Rectal smooth muscle tissue (tissue), 1 donor: Measurements from ENCODE around the gene XYLT1.

ENCODE experiments used
- H3K27ac ChIP-seq: one replicate; pipeline ENCODE4 v1.7.0; 2013; ENCODE audit warnings: low read depth, low read length, inconsistent platforms
- H3K27me3 ChIP-seq: one replicate; pipeline ENCODE4 v1.7.0; 2013; ENCODE audit warnings: low read length; ENCODE audit not compliant: control insufficient read depth, insufficient read depth
- H3K36me3 ChIP-seq: one replicate; pipeline ENCODE4 v1.7.0; 2013; ENCODE audit warnings: low read length; ENCODE audit not compliant: control insufficient read depth, insufficient read depth
- H3K4me1 ChIP-seq: one replicate; pipeline ENCODE4 v1.7.0; 2013; ENCODE audit warnings: low read length; ENCODE audit not compliant: control insufficient read depth, insufficient read depth
- H3K4me3 ChIP-seq: one replicate; pipeline ENCODE4 v1.7.0; 2013; ENCODE audit warnings: low read length
- H3K9ac ChIP-seq: one replicate; pipeline ENCODE4 v1.7.0; 2013; ENCODE audit warnings: low read length

The XYLT1 gene

DNA sequence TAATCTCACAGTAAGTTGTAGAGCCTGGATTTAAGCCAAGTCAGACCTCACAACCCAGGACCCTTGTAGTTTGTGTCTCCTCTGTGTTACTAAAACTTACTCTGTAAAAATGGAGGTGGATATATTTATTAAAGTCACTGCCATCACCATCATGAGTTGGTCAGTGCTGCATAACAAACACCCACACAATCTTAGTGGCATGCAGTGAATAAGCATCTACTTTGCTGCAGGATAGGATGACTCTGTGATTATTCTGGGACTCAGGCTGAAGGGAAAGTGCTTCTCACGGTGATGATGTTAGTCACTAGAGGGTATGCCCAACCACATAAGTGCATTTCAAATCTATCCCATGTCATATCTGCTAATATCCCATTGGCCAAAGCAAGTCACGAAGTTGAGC is 398.7 kb downstream of the XYLT1 start:
- H3K9ac ChIP-seq = no peak overlapping the region
- no peak overlapping the region for H3K4me3 ChIP-seq
- H3K36me3 ChIP-seq = no peaks in the 10 kb centered on the region
- no peak overlapping the region for H3K27ac ChIP-seq
- no peaks in the 10 kb centered on the region for H3K4me1 ChIP-seq
- H3K27me3 ChIP-seq = no peaks in the 10 kb centered on the region

DNA sequence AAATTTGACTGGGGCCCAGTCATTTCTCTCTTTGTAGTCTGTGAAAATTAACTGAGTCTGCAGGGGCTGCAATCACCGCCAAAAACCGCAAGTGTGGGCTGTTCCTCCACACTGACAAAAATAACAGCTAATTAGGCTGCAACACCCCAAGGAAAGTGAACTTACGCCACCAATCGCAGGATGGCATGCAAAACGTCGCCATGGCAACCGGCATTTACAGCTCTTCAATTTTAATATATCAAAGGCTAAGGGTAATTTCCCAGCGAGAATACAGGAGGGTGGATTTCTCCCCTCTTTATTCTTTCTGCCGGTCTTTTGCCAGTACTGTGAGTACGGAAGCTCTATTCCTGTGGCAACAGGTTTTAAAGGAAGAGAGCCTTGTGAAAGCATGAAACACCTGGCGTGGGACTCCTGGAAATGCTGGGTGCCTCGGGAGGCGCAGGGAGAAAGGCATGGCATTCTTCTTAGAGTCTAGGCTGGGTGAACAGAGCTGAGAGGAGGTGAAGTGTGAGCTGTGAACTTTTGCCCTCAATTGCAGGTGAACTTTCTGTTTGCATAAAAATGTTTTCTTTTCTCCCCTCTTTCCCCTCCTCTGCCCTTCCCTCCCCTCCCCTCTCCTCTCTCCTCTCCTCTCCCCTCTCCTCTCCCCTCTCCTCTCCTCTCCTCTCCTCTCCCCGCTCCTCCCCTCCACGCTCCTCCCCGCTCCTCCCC is 399.7 kb downstream of the XYLT1 start:
- H3K27me3 ChIP-seq = no peaks in the 10 kb centered on the region
- no peaks in the 10 kb centered on the region for H3K36me3 ChIP-seq
- H3K4me1 ChIP-seq = no peaks in the 10 kb centered on the region
- H3K27ac ChIP-seq = no peak overlapping the region
- peak overlapping the region; percentile 44 for H3K4me3 ChIP-seq
- no peak overlapping the region for H3K9ac ChIP-seq

DNA sequence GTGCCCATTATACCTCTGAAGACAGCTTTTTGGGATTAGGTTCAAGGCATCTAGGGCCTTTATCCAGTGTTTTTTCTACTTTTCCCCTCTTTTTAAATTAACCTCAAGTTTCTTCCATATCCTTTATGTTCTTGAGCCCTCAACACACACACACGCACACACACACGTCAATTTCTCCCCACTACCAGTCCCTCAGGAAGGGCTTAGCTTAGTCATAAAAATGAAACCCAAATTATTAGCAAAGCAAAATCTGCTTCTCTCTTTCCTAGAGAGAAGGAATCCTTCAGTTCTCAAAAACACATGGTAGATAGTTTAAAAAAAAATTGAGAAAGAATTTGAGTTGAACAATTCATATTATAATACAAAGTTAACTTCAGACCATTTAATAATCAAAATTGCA is 401.1 kb downstream of the XYLT1 start:
- H3K36me3 ChIP-seq = no peaks in the 10 kb centered on the region
- no peak overlapping the region for H3K27ac ChIP-seq
- no peak overlapping the region for H3K4me3 ChIP-seq
- H3K27me3 ChIP-seq = no peaks in the 10 kb centered on the region
- no peaks in the 10 kb centered on the region for H3K4me1 ChIP-seq
- no peak overlapping the region for H3K9ac ChIP-seq

DNA sequence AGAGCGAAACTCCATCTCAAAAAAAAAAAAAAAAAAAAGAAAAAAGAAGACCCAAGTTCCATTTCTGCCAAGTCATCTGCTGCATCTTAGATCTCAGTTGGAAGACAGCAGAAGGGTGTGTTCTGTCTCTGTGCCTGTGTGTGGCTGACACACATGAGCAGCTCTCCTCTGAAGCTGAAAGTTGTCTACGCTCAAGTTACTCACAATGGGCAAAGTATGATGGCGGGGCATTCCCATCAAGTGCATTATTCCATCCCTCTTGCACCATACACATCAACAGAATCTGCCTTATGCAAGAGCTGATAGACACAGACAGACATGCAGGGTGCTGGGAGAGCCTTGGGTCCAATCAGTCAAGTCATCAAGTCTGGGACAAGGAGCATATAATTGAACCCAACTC is 402.2 kb downstream of the XYLT1 start:
- H3K27me3 ChIP-seq = no peaks in the 10 kb centered on the region
- H3K9ac ChIP-seq = no peak overlapping the region
- no peak overlapping the region for H3K4me3 ChIP-seq
- H3K4me1 ChIP-seq = no peaks in the 10 kb centered on the region
- H3K36me3 ChIP-seq = no peaks in the 10 kb centered on the region
- no peak overlapping the region for H3K27ac ChIP-seq

DNA sequence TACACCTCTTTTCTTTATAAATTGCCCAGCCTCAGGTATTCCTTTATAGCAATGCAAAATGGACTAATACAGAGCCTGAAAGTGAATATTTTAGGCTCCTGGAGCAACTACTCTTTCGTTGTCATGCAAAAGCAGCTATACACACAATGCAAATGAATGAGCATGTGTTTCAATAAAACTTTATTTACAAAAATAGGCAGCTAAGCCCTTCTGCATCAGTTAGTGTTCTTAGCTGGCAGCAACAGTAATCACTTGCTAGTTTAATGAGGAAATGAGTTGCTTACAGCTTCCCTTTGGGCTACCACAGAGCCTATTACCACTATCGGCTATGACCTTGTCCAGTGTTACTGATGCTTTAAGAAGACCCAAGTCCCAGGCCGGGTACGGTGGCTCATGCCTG is 402.9 kb downstream of the XYLT1 start:
- H3K27ac ChIP-seq = no peak overlapping the region
- no peak overlapping the region for H3K9ac ChIP-seq
- H3K4me3 ChIP-seq = no peak overlapping the region
- H3K27me3 ChIP-seq = no peaks in the 10 kb centered on the region
- no peaks in the 10 kb centered on the region for H3K4me1 ChIP-seq
- no peaks in the 10 kb centered on the region for H3K36me3 ChIP-seq

DNA sequence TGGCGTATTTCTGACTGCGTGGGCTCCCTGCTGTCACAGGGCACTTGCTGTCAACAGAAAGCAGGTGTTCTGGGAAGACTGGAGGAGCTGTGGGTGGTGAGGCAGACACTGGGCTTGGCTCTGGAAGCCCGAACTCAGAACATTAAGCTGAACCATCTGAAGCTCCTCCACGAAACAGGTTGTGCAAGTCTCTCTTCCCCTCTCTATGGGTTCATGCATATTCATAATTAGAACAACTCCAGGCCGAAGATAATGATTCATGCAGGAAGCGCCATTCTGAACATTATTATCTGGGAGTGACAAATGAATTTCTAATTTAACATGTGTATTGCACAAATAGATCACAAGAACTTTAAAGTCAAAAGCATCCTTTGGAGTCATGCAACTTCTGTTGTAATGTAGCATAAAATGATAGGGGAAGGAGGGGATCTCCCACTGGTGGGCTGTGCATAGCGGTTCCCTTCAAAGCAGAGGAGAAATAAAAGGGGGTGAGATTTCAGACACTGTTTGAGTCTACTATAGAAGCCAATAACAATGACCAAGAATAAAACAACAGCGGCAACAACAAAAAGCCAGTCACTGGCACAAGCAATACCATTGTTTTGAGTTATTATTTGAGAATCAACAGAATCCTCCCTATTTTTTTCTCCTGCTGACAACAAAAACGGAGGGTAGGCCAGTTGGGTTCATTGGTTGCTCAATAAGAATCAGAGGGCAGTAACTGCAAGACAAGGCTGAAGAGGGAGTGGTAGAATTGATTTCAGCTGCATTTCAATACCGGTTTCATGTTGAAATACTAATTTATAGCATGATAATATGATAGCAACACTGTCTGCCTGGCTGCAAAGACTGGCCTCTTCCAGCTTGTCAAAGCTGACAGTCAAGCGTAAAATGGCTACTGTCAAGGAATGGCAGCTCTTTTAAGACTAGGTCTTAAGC is 407.3 kb downstream of the XYLT1 start:
- no peaks in the 10 kb centered on the region for H3K27me3 ChIP-seq
- no peaks in the 10 kb centered on the region for H3K4me1 ChIP-seq
- no peak overlapping the region for H3K27ac ChIP-seq
- no peak overlapping the region for H3K4me3 ChIP-seq
- H3K36me3 ChIP-seq = no peaks in the 10 kb centered on the region
- H3K9ac ChIP-seq = no peak overlapping the region

DNA sequence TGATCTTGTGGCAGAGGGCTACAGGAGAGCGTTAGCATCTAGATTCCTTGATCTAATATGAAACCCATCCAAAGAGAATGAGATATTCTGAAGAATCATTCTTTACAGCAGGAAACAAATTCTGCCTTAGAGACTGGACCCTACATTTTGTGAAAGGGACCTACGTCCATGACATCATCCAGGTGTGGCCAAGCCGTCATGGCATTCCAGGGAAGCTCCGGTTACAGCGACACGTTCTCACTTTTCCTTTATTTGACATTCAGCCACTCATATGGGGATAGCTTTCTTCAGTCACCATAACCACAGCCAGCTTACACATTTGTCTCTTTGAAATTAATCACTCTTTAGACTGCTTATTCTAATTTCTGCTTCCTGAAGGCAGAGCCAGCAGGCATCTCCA is 408.1 kb downstream of the XYLT1 start:
- Histone ChIP-seq H3K36me3 (no peaks in the 10 kb centered on the region), H3K4me1 (no peaks in the 10 kb centered on the region), H3K4me3 (no peak overlapping the region), H3K9ac (no peak overlapping the region), H3K27me3 (no peaks in the 10 kb centered on the region), H3K27ac (no peak overlapping the region)

DNA sequence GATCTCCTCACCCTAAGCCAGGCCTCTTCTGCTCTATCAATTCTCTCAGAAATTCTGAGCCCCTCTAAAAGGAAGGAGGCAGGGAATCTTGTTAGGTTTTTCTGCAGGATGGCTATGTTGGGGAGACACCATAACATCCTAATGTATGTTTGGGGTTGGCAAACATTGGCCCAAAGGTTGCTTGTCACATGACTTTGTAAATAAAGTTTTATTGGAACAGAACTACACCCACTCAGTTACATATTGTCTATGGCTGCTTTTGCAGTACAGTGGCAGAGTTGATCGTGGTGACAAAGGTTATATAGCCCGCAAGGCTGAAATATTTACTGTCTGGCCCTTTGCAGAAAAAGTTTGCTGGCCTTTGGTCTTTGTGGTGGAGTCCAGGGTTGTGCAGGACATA is 409.4 kb downstream of the XYLT1 start:
- Histone ChIP-seq H3K9ac (no peak overlapping the region), H3K36me3 (no peaks in the 10 kb centered on the region), H3K4me1 (no peaks in the 10 kb centered on the region), H3K4me3 (no peak overlapping the region), H3K27ac (no peak overlapping the region), H3K27me3 (no peaks in the 10 kb centered on the region)

DNA sequence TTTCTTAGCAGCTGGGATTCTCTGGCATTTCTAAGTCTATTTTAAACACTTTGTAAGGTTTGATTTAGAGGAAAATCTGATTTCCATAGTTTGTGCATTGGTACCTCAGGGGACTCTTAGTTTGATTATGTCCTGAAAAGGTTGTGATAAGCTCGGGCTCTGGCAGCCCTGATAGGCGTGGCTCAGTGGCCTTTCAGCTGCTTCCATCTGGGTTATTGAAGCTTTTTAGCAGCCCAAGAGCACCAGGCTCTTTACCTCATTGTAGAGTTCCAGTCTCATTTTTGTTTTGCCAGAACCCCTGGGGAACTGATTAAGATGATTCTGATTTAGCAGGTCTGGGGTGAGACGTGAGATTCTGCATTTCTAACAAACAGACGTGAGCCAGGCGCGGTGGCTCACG is 412.3 kb downstream of the XYLT1 start:
- Histone ChIP-seq H3K4me3 (no peak overlapping the region), H3K27me3 (no peaks in the 10 kb centered on the region), H3K36me3 (no peaks in the 10 kb centered on the region), H3K4me1 (no peaks in the 10 kb centered on the region), H3K27ac (no peak overlapping the region), H3K9ac (no peak overlapping the region)

DNA sequence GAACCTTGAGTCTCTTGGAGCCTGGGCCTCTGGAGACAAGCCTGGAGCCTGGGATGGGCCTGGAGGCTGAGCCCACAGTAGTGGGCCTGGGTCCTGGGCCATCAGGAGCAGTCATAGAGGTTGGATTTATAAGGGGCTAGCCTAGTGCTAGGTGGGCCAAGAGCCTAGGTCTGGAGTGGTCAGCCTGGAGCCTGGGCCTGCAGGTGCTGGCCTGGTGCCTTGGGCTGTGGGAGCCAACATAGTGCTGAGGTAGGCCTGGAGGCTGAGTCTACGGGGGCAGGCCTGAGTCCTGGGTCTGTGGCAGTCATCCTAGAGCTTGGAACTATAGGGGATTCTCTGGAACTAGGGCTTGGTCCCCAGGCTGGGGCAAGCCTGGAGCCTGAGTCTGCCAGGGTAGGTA is 414.1 kb downstream of the XYLT1 start:
- Histone ChIP-seq H3K27me3 (no peaks in the 10 kb centered on the region), H3K4me1 (no peaks in the 10 kb centered on the region), H3K4me3 (no peak overlapping the region), H3K9ac (no peak overlapping the region), H3K27ac (no peak overlapping the region), H3K36me3 (no peaks in the 10 kb centered on the region)

DNA sequence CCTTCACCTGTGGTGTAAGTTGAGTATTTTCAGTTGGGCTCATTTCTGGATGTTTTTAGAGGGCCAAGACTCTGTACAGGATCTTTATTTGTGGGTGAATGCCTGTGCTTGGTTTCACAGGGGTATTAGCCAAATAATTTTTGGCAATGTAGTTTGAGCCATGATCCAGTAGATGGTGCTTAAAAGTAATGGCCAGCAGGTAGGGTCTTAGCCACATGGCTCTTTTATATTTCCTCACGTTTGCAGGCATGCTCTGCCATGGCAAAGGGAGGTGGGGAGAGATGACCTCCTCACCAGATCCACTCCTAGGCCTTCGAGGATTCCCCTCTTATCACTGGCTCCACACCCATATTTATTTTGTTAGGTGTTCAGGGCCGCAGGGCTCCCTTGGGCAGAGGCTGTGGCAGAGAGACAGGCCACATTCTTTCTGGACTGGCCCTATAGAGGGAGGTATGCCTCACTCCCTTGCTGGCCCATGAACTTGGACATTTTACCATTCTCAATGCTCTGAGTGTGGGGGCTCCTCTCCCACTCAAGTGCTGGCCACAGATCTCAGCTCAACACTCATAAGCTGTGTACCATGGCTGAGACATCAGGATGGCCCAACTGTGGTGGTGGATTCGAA is 417.1 kb downstream of the XYLT1 start:
- Histone ChIP-seq H3K4me1 (no peaks in the 10 kb centered on the region), H3K27me3 (no peaks in the 10 kb centered on the region), H3K36me3 (no peaks in the 10 kb centered on the region), H3K4me3 (no peak overlapping the region), H3K9ac (no peak overlapping the region), H3K27ac (no peak overlapping the region)
